Lung (tissue), 12 donors: ENCODE measurements around the gene ZDHHC22. TPM values are rescaled to one million over a fixed set of nuclear protein-coding genes. Genes with fewer than 3 reads are reported as not detected.

Experiments used
- ATAC-seq: fragments of 200-7000 bp; cut with Tn5 transposase; one replicate; pipeline ENCODE4 v1.9.1; 2020; ENCODE audit warnings: moderate number of reproducible peaks; ENCODE audit not compliant: insufficient read depth, low FRiP score
- DNase-seq, 3 donors: peaks; one replicate each; pipeline ENCODE4 v3.0.0-alpha.2; 2013 to 2017
- H3K27ac ChIP-seq, 2 donors: one replicate each; pipeline ENCODE4 v1.5.1; 2013; ENCODE audit warnings: mild to moderate bottlenecking in 2 of 2, moderate library complexity in 2 of 2, control low read depth in 1 of 2, inconsistent platforms in 1 of 2, low read depth in 1 of 2, low read length in 1 of 2
- H3K27me3 ChIP-seq, 3 donors: one replicate each; pipeline ENCODE4 v1.5.1; 2013; ENCODE audit warnings: low read length in 2 of 3; ENCODE audit not compliant: control insufficient read depth in 3 of 3, insufficient read depth in 3 of 3
- H3K36me3 ChIP-seq, 4 donors: one replicate each; pipeline ENCODE4 v1.5.1; 2013; ENCODE audit warnings: low read length in 4 of 4, mild to moderate bottlenecking in 1 of 4, moderate library complexity in 1 of 4; ENCODE audit not compliant: control insufficient read depth in 4 of 4, insufficient read depth in 4 of 4
- H3K4me1 ChIP-seq, 5 donors: one replicate each; pipeline ENCODE4 v1.5.1; 2013; ENCODE audit warnings: low read length in 5 of 5, mild to moderate bottlenecking in 2 of 5, moderate library complexity in 1 of 5; ENCODE audit not compliant: control insufficient read depth in 5 of 5, insufficient read depth in 5 of 5
- H3K4me3 ChIP-seq: one replicate; pipeline ENCODE4 v1.5.1; 2013; ENCODE audit warnings: mild to moderate bottlenecking, control low read depth, moderate library complexity
- H3K9ac ChIP-seq, 2 donors: one replicate each; pipeline ENCODE4 v1.5.1; 2013; ENCODE audit warnings: low read length in 2 of 2, control low read depth in 1 of 2; ENCODE audit not compliant: insufficient read depth in 1 of 2
- H3K9me3 ChIP-seq, 4 donors: one replicate each; pipeline ENCODE4 v1.5.1; 2013; ENCODE audit warnings: low read length in 3 of 4, mild to moderate bottlenecking in 1 of 4, moderate library complexity in 1 of 4; ENCODE audit not compliant: control insufficient read depth in 4 of 4, insufficient read depth in 3 of 4
- CTCF ChIP-seq: IDR thresholded peaks from 2 replicates; pipeline ENCODE4 v1.5.1; 2012; ENCODE audit warnings: mild to moderate bottlenecking; ENCODE audit errors: control extremely low read depth, extremely low read depth
- WGBS, 2 donors: extraction: QIAGEN DNeasy Blood & Tissue Kit; methylation state at CpG; one replicate each; pipeline ENCODE4 v1.1.7; 2013; 5-methylcytosine and 5-hydroxymethylcytosine counted together
- polyA plus RNA-seq, 2 donors: library from polyadenylated mRNA; stranded (reverse); fragments of 200-250 nt; gene quantifications; one replicate each; pipeline ENCODE4 v1.2.1, GENCODE V29; 2013
- total RNA-seq, 2 donors: library from RNA; depleted of rRNA in 1 of 2; stranded (reverse); fragments of >200 nt in 1 of 2; gene quantifications; one replicate each; pipeline ENCODE4 v1.2.1, GENCODE V29; 2014 to 2021
- donor health status: control.
- donor health status: control.
- donor health status: Bipolar disorder and iron deficiency.
- donor health status: healthy.
- donor health status: DM: yes; HTN: yes; CAD: no.

ZDHHC22 gene
- total and polyA plus RNA-seq, 4 donors: 0.02 TPM; not detected in 3

- no peaks in the 10 kb centered on the region for H3K9me3 ChIP-seq
- H3K27ac ChIP-seq: no peak overlapping the region
- ATAC-seq: peak; percentile 73
- DNase-seq: peak in 2 of 3 donors; percentile 42 to 56
- no peak for TF ChIP-seq CTCF
- peaks cover 0 to 16% (median 10%) of the 10 kb centered on the region in 5 donors for H3K4me1 ChIP-seq
- H3K36me3 ChIP-seq: peaks cover 0 to 5% (median 0%) of the 10 kb centered on the region in 4 donors
- H3K9ac ChIP-seq: no peak overlapping the region
- H3K4me3 ChIP-seq: no peak overlapping the region
- 75 to 78% methylated on average over 9 of the region's 9 CpGs for WGBS, 2 donors
- H3K27me3 ChIP-seq: peaks cover 0 to 22% (median 17%) of the 10 kb centered on the region in 3 donors
Observed at GRCh38 chr14:77123381-77124325, 17.9 kb downstream of the ZDHHC22 start.

DNA sequence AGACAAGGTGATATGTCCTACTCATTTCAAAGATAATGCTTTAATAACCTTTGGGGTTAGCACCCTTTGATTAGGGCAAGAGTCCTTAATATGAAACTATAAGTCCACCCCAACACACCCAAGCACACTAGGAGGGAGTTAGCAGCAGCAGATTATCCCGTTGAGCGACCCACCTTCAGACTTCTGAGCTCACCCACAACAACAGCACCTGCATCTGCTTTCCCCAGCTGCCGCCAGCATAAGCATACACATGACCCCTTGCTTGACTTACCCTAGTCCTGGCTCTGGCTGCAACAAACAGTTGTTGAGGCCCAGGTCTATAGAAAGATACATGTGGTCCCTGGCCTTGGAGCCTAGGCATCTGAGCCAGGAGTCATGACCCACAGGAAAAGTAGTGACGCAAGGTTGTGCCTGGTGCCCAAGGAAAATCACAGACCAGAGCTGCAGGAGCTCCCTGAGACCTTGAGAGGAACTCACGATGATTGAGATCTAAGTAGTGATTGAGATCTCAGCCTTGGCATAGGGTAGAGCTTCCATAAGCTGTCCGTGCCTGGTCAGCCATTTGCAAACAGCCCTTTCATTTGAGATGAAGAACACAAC is 19.0 kb downstream of the ZDHHC22 start:
- H3K27me3 ChIP-seq: peaks cover 0 to 22% (median 17%) of the 10 kb centered on the region in 3 donors
- no peak for TF ChIP-seq CTCF
- 93 to 94% methylated on average over 6 of the region's 6 CpGs for WGBS, 2 donors
- peaks cover 0 to 16% (median 10%) of the 10 kb centered on the region in 5 donors for H3K4me1 ChIP-seq
- no peaks in the 10 kb centered on the region for H3K9me3 ChIP-seq
- no peak overlapping the region for H3K4me3 ChIP-seq
- no peak overlapping the region for H3K9ac ChIP-seq
- H3K36me3 ChIP-seq: peaks cover 0 to 5% (median 0%) of the 10 kb centered on the region in 4 donors
- ATAC-seq (no peak), DNase-seq (no peak)
- no peak overlapping the region for H3K27ac ChIP-seq

DNA sequence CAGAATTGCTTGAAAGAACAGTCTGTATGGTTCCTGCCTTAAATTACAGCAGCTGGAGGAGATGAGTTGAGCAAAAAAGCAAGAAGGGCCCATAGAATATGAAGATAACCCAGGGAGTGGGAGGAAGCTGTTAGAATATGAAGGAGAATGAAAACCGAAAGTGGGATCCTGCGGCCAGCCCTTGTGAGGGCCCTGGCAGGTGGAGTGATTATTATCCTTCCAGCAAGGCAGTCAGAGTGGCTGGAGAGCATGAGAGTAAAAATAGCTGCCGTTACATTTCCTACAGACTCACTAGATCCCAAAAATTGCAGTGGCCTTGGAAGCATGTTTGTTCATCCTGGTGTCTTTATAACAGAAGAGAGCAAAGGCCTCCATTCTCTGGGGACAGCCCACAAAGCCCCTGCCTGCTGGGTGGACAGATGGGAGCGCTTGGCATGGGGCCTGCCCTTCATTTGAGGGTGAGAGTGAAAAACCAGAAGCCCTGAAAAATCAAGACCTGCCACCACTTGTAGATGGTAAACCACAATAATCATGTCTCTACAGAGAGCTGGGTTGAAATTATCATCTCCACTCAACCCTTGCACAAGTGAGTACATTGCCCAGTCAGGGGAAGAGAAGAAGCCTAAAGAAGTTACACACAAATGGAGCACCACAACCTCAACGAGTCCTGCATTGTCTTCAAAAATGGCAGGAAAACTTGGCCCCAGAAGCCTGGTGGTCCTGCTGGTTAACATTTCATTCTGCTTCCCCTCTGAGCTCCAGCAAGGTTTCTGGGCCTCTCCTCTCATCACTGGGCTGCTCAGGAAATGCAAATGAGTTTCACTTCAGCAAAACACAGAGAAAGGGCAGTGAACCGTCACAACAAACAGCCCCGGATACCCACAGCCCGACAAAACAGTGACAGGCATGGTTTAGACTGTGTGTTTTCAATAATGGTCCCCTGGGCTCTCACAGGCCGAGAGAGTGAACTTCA is 20.5 kb downstream of the ZDHHC22 start:
- Histone ChIP-seq H3K4me1 (peaks cover 0 to 19% (median 10%) of the 10 kb centered on the region in 5 donors), H3K9me3 (no peaks in the 10 kb centered on the region), H3K9ac (no peak overlapping the region), H3K27ac (peak overlapping the region in 1 of 2 donors; percentile 15), H3K4me3 (no peak overlapping the region), H3K36me3 (peaks cover 0 to 7% (median 0%) of the 10 kb centered on the region in 4 donors), H3K27me3 (peaks cover 0 to 20% (median 17%) of the 10 kb centered on the region in 3 donors)
- no peak for DNase-seq
- TF ChIP-seq CTCF: no peak
- WGBS, 2 donors: 65 to 66% methylated on average over 9 of the region's 9 CpGs
- ATAC-seq: no peak
